Liver (tissue), 9 donors: ENCODE data around the gene PLCL1. TPM values are rescaled to one million over a fixed set of nuclear protein-coding genes. Genes with fewer than 3 reads are reported as not detected.

Experiments
- DNase-seq: peaks from one replicate; pipeline ENCODE4 v3.0.0-alpha.2; 2017; ENCODE audit warnings: low spot score
- H3K27ac ChIP-seq, 2 donors: one replicate each; pipeline ENCODE4 v1.7.0; 2013; ENCODE audit warnings: inconsistent platforms in 2 of 2, low read length in 2 of 2, control low read depth in 1 of 2, low read depth in 1 of 2, mild to moderate bottlenecking in 1 of 2
- H3K27me3 ChIP-seq, 4 donors: one replicate each; pipeline versions ENCODE4 v1.6.1 to v1.7.0; 2013; ENCODE audit warnings: low read length in 3 of 4, inconsistent platforms in 1 of 4, mild to moderate bottlenecking in 1 of 4, moderate library complexity in 1 of 4; ENCODE audit not compliant: control insufficient read depth in 4 of 4, insufficient read depth in 4 of 4
- H3K36me3 ChIP-seq, 4 donors: one replicate each; pipeline versions ENCODE4 v1.6.1 to v1.7.0; 2013; ENCODE audit warnings: low read length in 3 of 4, mild to moderate bottlenecking in 3 of 4, low read depth in 1 of 4, moderate library complexity in 1 of 4; ENCODE audit not compliant: control insufficient read depth in 4 of 4, insufficient read depth in 3 of 4
- H3K4me1 ChIP-seq, 4 donors: one replicate each; pipeline versions ENCODE4 v1.6.1 to v1.7.0; 2013; ENCODE audit warnings: low read length in 3 of 4, mild to moderate bottlenecking in 3 of 4, moderate library complexity in 1 of 4; ENCODE audit not compliant: control insufficient read depth in 4 of 4, insufficient read depth in 4 of 4
- H3K4me3 ChIP-seq, 3 donors: one replicate each; pipeline versions ENCODE4 v1.6.1 to v1.7.0; 2013; ENCODE audit warnings: low read length in 3 of 3, control low read depth in 1 of 3, low read depth in 1 of 3, mild to moderate bottlenecking in 1 of 3
- H3K9ac ChIP-seq, 2 donors: one replicate each; pipeline ENCODE4 v1.7.0; 2013; ENCODE audit warnings: low read length in 2 of 2, mild to moderate bottlenecking in 2 of 2, moderate library complexity in 2 of 2, control low read depth in 1 of 2, low read depth in 1 of 2
- H3K9me3 ChIP-seq, 4 donors: one replicate each; pipeline versions ENCODE4 v1.6.1 to v1.7.0; 2013; ENCODE audit warnings: low read length in 3 of 4; ENCODE audit not compliant: control insufficient read depth in 4 of 4
- ATF3 ChIP-seq: IDR thresholded peaks from 2 replicates; pipeline ENCODE4 v1.6.1; 2016; ENCODE audit warnings: antibody characterized with exemption
- EGR1 ChIP-seq, 2 donors: IDR thresholded peaks; 2 replicates each; pipeline ENCODE4 v1.6.1; 2016 to 2018; ENCODE audit warnings: antibody characterized with exemption in 2 of 2, low read depth in 2 of 2
- FOXA1 ChIP-seq: IDR thresholded peaks from 2 replicates; pipeline ENCODE4 v1.6.1; 2016; ENCODE audit warnings: antibody characterized with exemption
- FOXA2 ChIP-seq: IDR thresholded peaks from 2 replicates; pipeline ENCODE4 v1.6.1; 2016; ENCODE audit warnings: antibody characterized with exemption
- GABPA ChIP-seq, 2 donors: IDR thresholded peaks in 1 of 2; conservative IDR thresholded peaks in 1 of 2; 2 replicates each; pipeline ENCODE4 v1.6.1; 2016; ENCODE audit warnings: antibody characterized with exemption in 2 of 2, mild to moderate bottlenecking in 1 of 2, moderate library complexity in 1 of 2
- HNF4A ChIP-seq, 2 donors: conservative IDR thresholded peaks; 2 replicates each; pipeline ENCODE4 v1.6.1; 2016; ENCODE audit warnings: antibody characterized with exemption in 2 of 2, mild to moderate bottlenecking in 2 of 2
- MAX ChIP-seq: IDR thresholded peaks from 2 replicates; pipeline ENCODE4 v1.6.1; 2016; ENCODE audit warnings: antibody characterized with exemption
- NR2F2 ChIP-seq: IDR thresholded peaks from 2 replicates; pipeline ENCODE4 v1.6.1; 2016; ENCODE audit warnings: antibody characterized with exemption
- REST ChIP-seq: IDR thresholded peaks from 2 replicates; pipeline ENCODE4 v1.6.1; 2016; ENCODE audit warnings: antibody characterized with exemption, mild to moderate bottlenecking
- RXRA ChIP-seq, 2 donors: IDR thresholded peaks; 2 replicates each; pipeline ENCODE4 v1.6.1; 2017 to 2018; ENCODE audit warnings: antibody characterized with exemption in 2 of 2, mild to moderate bottlenecking in 1 of 2
- SP1 ChIP-seq: IDR thresholded peaks from 2 replicates; pipeline ENCODE4 v1.6.1; 2018; ENCODE audit warnings: antibody characterized with exemption, mild to moderate bottlenecking
- TAF1 ChIP-seq: conservative IDR thresholded peaks from 2 replicates; pipeline ENCODE4 v1.6.1; 2016; ENCODE audit warnings: antibody characterized with exemption, mild to moderate bottlenecking
- ZBTB33 ChIP-seq: IDR thresholded peaks from 2 replicates; pipeline ENCODE4 v1.6.1; 2016; ENCODE audit warnings: antibody characterized with exemption
- WGBS: extraction: QIAGEN DNeasy Blood & Tissue Kit; methylation state at CpG from one replicate; pipeline ENCODE4 v1.1.7; 2013; 5-methylcytosine and 5-hydroxymethylcytosine counted together
- polyA plus RNA-seq, 2 donors: library from polyadenylated mRNA; stranded (reverse) in 1 of 2; unstranded in 1 of 2; fragments of 200-250 nt in 1 of 2; fragments of >200 nt in 1 of 2; fragmentation: Nextera tagmentation in 1 of 2; extraction: Ambion mirVana in 1 of 2; gene quantifications; one replicate each; pipeline versions ENCODE4 v1.2.1 to v1.2.3, GENCODE V29; 2013 to 2015
- total RNA-seq, 2 donors: library from RNA; depleted of rRNA; stranded (reverse); fragments of >200 nt; gene quantifications; one replicate each; pipeline ENCODE4 v1.2.3, GENCODE V29; 2014
- TF ChIP-seq, protein P1 (sequence below): fragments of 150-350 bp; IDR thresholded peaks from 2 replicates; pipeline ENCODE4 v1.5.1; 2017; ENCODE audit warnings: improper control_type of control experiment, low read depth, low read length; ENCODE audit not compliant: missing input control
- donor health status: healthy.
- donor health status: healthy.
- donor health status: healthy.
- donor health status: healthy.
- donor health status: healthy.

The PLCL1 gene
- total and polyA plus RNA-seq, 4 donors: 0.08 to 0.59 (median 0.31) TPM

DNA sequence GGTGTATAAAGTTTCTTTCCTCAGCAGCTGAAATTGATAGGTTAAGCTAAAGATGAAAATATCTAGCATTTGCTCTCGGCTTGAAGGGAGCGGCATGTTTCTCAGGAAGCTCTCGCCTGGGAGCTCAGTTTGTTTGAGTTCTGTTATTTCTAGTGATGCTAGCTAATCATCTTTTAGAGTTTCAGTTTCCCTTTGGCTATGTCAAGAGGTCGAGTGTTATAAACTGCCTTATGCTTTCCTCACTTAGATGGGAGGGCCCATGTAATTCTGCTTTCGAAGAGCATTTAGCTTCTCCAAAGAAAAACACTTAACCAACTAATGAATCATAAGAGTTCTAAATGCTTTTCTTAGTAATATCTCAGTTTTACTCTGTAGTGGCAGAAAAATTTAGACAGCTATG is 33.6 kb downstream of the PLCL1 start:
- H3K27me3 ChIP-seq: no peaks in the 10 kb centered on the region

GRCh38 chr2:197838579-197838978 is 34.2 kb downstream of the PLCL1 start:
- peak overlapping the region in 1 of 2 donors; percentile 31 for H3K27ac ChIP-seq
- H3K4me1 ChIP-seq: no peaks in the 10 kb centered on the region
- DNase-seq: no peak
- no peaks in the 10 kb centered on the region for H3K36me3 ChIP-seq
- 57% methylated on average over 2 of the region's 2 CpGs for WGBS
- TF ChIP-seq RXRA (IDR thresholded peaks at IDR 0.05) (no peak), MAX (no peak), SP1 (no peak), GABPA (IDR thresholded peaks at IDR 0.05 in 1 of 2, conservative IDR thresholded peaks at IDR 0.05 in 1 of 2) (no peak), TAF1 (no peak), HNF4A (conservative IDR thresholded peaks at IDR 0.05) (no peak), ZBTB33 (no peak), EGR1 (IDR thresholded peaks at IDR 0.05; ENCODE audit: low read depth in 2 of 2) (no peak), FOXA2 (no peak)
- TF ChIP-seq, protein P1, sequence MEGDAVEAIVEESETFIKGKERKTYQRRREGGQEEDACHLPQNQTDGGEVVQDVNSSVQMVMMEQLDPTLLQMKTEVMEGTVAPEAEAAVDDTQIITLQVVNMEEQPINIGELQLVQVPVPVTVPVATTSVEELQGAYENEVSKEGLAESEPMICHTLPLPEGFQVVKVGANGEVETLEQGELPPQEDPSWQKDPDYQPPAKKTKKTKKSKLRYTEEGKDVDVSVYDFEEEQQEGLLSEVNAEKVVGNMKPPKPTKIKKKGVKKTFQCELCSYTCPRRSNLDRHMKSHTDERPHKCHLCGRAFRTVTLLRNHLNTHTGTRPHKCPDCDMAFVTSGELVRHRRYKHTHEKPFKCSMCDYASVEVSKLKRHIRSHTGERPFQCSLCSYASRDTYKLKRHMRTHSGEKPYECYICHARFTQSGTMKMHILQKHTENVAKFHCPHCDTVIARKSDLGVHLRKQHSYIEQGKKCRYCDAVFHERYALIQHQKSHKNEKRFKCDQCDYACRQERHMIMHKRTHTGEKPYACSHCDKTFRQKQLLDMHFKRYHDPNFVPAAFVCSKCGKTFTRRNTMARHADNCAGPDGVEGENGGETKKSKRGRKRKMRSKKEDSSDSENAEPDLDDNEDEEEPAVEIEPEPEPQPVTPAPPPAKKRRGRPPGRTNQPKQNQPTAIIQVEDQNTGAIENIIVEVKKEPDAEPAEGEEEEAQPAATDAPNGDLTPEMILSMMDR: no peak
- H3K9me3 ChIP-seq: no peaks in the 10 kb centered on the region
- H3K27me3 ChIP-seq: no peaks in the 10 kb centered on the region
- H3K9ac ChIP-seq: peak overlapping the region in 1 of 2 donors; percentile 1
- no peak overlapping the region for H3K4me3 ChIP-seq

More for the DNA sequence above, 33.6 kb downstream of the PLCL1 start:
- no peaks in the 10 kb centered on the region for H3K4me1 ChIP-seq
- no peaks in the 10 kb centered on the region for H3K9me3 ChIP-seq
- H3K36me3 ChIP-seq: no peaks in the 10 kb centered on the region
- peak; percentile 51 for TF ChIP-seq NR2F2
- no peak for TF ChIP-seq FOXA1
- TF ChIP-seq TAF1: no peak
- peak overlapping the region in 1 of 2 donors; percentile 1 for H3K9ac ChIP-seq
- H3K27ac ChIP-seq: peak overlapping the region in 1 of 2 donors; percentile 31
- no peak for DNase-seq
- WGBS: 38% methylated on average over 5 of the region's 5 CpGs
- H3K4me3 ChIP-seq: no peak overlapping the region

GRCh38 chr2:197839327-197839726 is 34.9 kb downstream of the PLCL1 start:
- no peak overlapping the region for H3K9ac ChIP-seq
- H3K4me3 ChIP-seq: no peak overlapping the region
- H3K27me3 ChIP-seq: no peaks in the 10 kb centered on the region
- DNase-seq: no peak
- H3K4me1 ChIP-seq: no peaks in the 10 kb centered on the region
- no peaks in the 10 kb centered on the region for H3K36me3 ChIP-seq
- H3K27ac ChIP-seq: no peak overlapping the region
- TF ChIP-seq GABPA (IDR thresholded peaks at IDR 0.05 in 1 of 2, conservative IDR thresholded peaks at IDR 0.05 in 1 of 2) (no peak), ATF3 (no peak), EGR1 (IDR thresholded peaks at IDR 0.05; ENCODE audit: low read depth in 2 of 2) (no peak), RXRA (IDR thresholded peaks at IDR 0.05) (no peak), TAF1 (no peak), REST (no peak), ZBTB33 (no peak), NR2F2 (no peak), FOXA1 (no peak), SP1 (no peak)
- H3K9me3 ChIP-seq: no peaks in the 10 kb centered on the region
- WGBS: 75% methylated on average over 5 of the region's 5 CpGs
